HFFc6 (cell line): ENCODE measurements around the gene ACTRT3. TPM values are rescaled to one million over a fixed set of nuclear protein-coding genes. Genes with fewer than 3 reads are reported as not detected.

Source experiments
- DNase-seq: peaks from one replicate; pipeline ENCODE4 v3.0.0-alpha.2; 2018
- H3K27ac Mint-ChIP-seq: 2 replicates; pipeline ENCODE4 v1.8.0; 2020; ENCODE audit warnings: mild to moderate bottlenecking, mixed read lengths
- H3K27me3 Mint-ChIP-seq: 2 replicates; pipeline ENCODE4 v1.8.0; 2021; ENCODE audit warnings: mild to moderate bottlenecking, moderate library complexity, mixed read lengths; ENCODE audit not compliant: insufficient read depth
- H3K36me3 Mint-ChIP-seq: 2 replicates; pipeline ENCODE4 v1.8.0; 2021; ENCODE audit warnings: low read depth, mixed read lengths
- H3K4me1 Mint-ChIP-seq: 2 replicates; pipeline ENCODE4 v1.8.0; 2020; ENCODE audit warnings: low read depth, mixed read lengths
- H3K4me3 Mint-ChIP-seq: 2 replicates; pipeline ENCODE4 v1.8.0; 2020; ENCODE audit warnings: mild to moderate bottlenecking, moderate library complexity, mixed read lengths
- H3K9me3 Mint-ChIP-seq: 2 replicates; pipeline ENCODE4 v1.8.0; 2020; ENCODE audit warnings: mild to moderate bottlenecking, mixed read lengths
- CTCF ChIP-seq: fragments of 200-600 bp; sonication (generic); IDR thresholded peaks from 2 replicates; pipeline ENCODE4 v1.5.0; 2021; ENCODE audit warnings: antibody characterized with exemption, mild to moderate bottlenecking
- total RNA-seq, 6 experiments: library from RNA; stranded (reverse); fragmentation: NEBNext Ultra II Directional; extraction: Animal tissue kit (Norgen Biotek cat#: 25700); gene quantifications; 2 replicates in 1 of 6; 3 replicates in 5 of 6; pipeline ENCODE4 v1.2.3, GENCODE V29; 2021

The ACTRT3 gene
- total RNA-seq, 6 experiments from 2014 or later = 1.2 to 3.5 (median 1.7) TPM

- H3K27ac Mint-ChIP-seq = no peak overlapping the region
- no peak overlapping the region for H3K4me3 Mint-ChIP-seq
- TF ChIP-seq CTCF = no peak
- no peak for DNase-seq
- peaks cover 38% of the 10 kb centered on the region for H3K36me3 Mint-ChIP-seq
- peaks cover 6% of the 10 kb centered on the region for H3K4me1 Mint-ChIP-seq
- no peaks in the 10 kb centered on the region for H3K9me3 Mint-ChIP-seq
- H3K27me3 Mint-ChIP-seq = no peaks in the 10 kb centered on the region
Measured at GRCh38 chr3:169780742-169781141, 11.4 kb upstream of the ACTRT3 start.

- Mint-ChIP-seq H3K27me3 (no peaks in the 10 kb centered on the region), H3K4me3 (no peak overlapping the region), H3K9me3 (no peaks in the 10 kb centered on the region), H3K4me1 (peaks cover 27% of the 10 kb centered on the region), H3K36me3 (peaks cover 49% of the 10 kb centered on the region), H3K27ac (no peak overlapping the region)
- no peak for TF ChIP-seq CTCF
- DNase-seq = no peak
Measured at GRCh38 chr3:169777822-169778221, 8.5 kb upstream of the ACTRT3 start.

GRCh38 chr3:169774186-169774585 lies 4.8 kb upstream of the ACTRT3 start:
- H3K4me3 Mint-ChIP-seq = peak overlapping the region; percentile 99
- peaks cover 39% of the 10 kb centered on the region for H3K4me1 Mint-ChIP-seq
- peaks cover 7% of the 10 kb centered on the region for H3K27me3 Mint-ChIP-seq
- no peak for TF ChIP-seq CTCF
- H3K36me3 Mint-ChIP-seq = peaks cover 27% of the 10 kb centered on the region
- H3K9me3 Mint-ChIP-seq = no peaks in the 10 kb centered on the region
- DNase-seq = no peak
- H3K27ac Mint-ChIP-seq = peak overlapping the region; percentile 99

- Mint-ChIP-seq H3K4me3 (peak within 1 kb of the TSS; percentile 99), H3K27me3 (peaks cover 7% of the 10 kb centered on the region), H3K27ac (peak within 1 kb of the TSS; percentile 99), H3K4me1 (peaks cover 39% of the 10 kb centered on the region), H3K9me3 (no peaks in the 10 kb centered on the region), H3K36me3 (peaks cover 21% of the 10 kb centered on the region)
- peak; percentile 51 for TF ChIP-seq CTCF
- DNase-seq = peak; percentile 82
Measured at GRCh38 chr3:169772897-169773816, 3.8 kb upstream of the ACTRT3 start, which contains the start of gene MYNN. Gene MYNN (plus strand): TSS chr3:169773396. CDS start chr3:169774296, 900 bp downstream.

- no peaks in the 10 kb centered on the region for H3K9me3 Mint-ChIP-seq
- peak; percentile 66 for DNase-seq
- no peak for TF ChIP-seq CTCF
- peaks cover 7% of the 10 kb centered on the region for H3K27me3 Mint-ChIP-seq
- H3K36me3 Mint-ChIP-seq = peaks cover 19% of the 10 kb centered on the region
- peaks cover 39% of the 10 kb centered on the region for H3K4me1 Mint-ChIP-seq
- H3K4me3 Mint-ChIP-seq = peak overlapping the region; percentile 99
- peak overlapping the region; percentile 99 for H3K27ac Mint-ChIP-seq
Measured at GRCh38 chr3:169772305-169772896, 3.0 kb upstream of the ACTRT3 start.
